Gastroesophageal sphincter (tissue), 4 donors: ENCODE results near the gene SNHG17. TPM values are rescaled to one million over a fixed set of nuclear protein-coding genes. Genes with fewer than 3 reads are reported as not detected.

ENCODE experiments used
- ATAC-seq: fragments of 150-250 bp; one replicate; pipeline ENCODE4 v1.9.1; 2016; ENCODE audit warnings: mild to moderate bottlenecking, moderate library complexity
- H3K27ac ChIP-seq, 4 donors: fragments of 200-600 bp; sonication (generic) in 3 of 4; 1 replicate in 3 of 4; 2 replicates in 1 of 4; pipeline ENCODE4 v1.5.1; 2016 to 2019
- H3K27me3 ChIP-seq: fragments of 200-600 bp; sonication (generic); one replicate; pipeline ENCODE4 v1.5.1; 2019
- H3K36me3 ChIP-seq, 2 donors: fragments of 200-600 bp; sonication (generic); one replicate each; pipeline ENCODE4 v1.5.1; 2019; ENCODE audit warnings: control low read depth in 1 of 2
- H3K4me1 ChIP-seq, 3 donors: fragments of 200-600 bp; sonication (generic); 1 replicate in 2 of 3; 2 replicates in 1 of 3; pipeline ENCODE4 v1.5.1; 2016 to 2019; ENCODE audit warnings: control low read depth in 2 of 3
- H3K4me3 ChIP-seq, 2 donors: fragments of 200-600 bp; sonication (generic); one replicate each; pipeline ENCODE4 v1.5.1; 2019; ENCODE audit warnings: mild to moderate bottlenecking in 1 of 2, moderate library complexity in 1 of 2
- H3K9me3 ChIP-seq, 3 donors: fragments of 200-600 bp; sonication (generic); one replicate each; pipeline ENCODE4 v1.5.1; 2017 to 2019; ENCODE audit warnings: control low read depth in 2 of 3
- CTCF ChIP-seq, 4 experiments: fragments of 200-600 bp in 2 of 4; fragments of 450-650 bp in 2 of 4; sonication (generic) in 1 of 4; IDR thresholded peaks; one replicate each; pipeline ENCODE4 v1.5.1; 2017 to 2019; ENCODE audit warnings: antibody characterized with exemption in 4 of 4, mild to moderate bottlenecking in 2 of 4, moderate library complexity in 2 of 4
- EP300 ChIP-seq: sonication (generic); formaldehyde crosslinking; IDR thresholded peaks from one replicate; pipeline ENCODE4 v1.6.1; 2017; ENCODE audit warnings: antibody characterized with exemption, mild to moderate bottlenecking
- POLR2A ChIP-seq, 2 donors: fragments of 450-650 bp; IDR thresholded peaks; one replicate each; pipeline ENCODE4 v1.6.1; 2017; ENCODE audit warnings: antibody characterized with exemption in 2 of 2, mild to moderate bottlenecking in 2 of 2, moderate library complexity in 1 of 2
- POLR2AphosphoS5 ChIP-seq: sonication (generic); formaldehyde crosslinking; IDR thresholded peaks from one replicate; pipeline ENCODE4 v1.6.1; 2017; ENCODE audit warnings: antibody characterized with exemption
- WGBS, 2 donors: methylation state at CpG; one replicate each; pipeline ENCODE4 v1.1.5; 2018; ENCODE audit warnings: low coverage in 1 of 2; 5-methylcytosine and 5-hydroxymethylcytosine counted together
- total RNA-seq, 4 donors: library from RNA; depleted of rRNA; stranded (reverse); fragments of >200 nt; gene quantifications; one replicate each; pipeline ENCODE4 v1.1.0, GENCODE V29; 2016

SNHG17 gene
- total RNA-seq, 4 donors from 2014 or later: 6.7 to 26.5 (median 11.1) TPM

DNA sequence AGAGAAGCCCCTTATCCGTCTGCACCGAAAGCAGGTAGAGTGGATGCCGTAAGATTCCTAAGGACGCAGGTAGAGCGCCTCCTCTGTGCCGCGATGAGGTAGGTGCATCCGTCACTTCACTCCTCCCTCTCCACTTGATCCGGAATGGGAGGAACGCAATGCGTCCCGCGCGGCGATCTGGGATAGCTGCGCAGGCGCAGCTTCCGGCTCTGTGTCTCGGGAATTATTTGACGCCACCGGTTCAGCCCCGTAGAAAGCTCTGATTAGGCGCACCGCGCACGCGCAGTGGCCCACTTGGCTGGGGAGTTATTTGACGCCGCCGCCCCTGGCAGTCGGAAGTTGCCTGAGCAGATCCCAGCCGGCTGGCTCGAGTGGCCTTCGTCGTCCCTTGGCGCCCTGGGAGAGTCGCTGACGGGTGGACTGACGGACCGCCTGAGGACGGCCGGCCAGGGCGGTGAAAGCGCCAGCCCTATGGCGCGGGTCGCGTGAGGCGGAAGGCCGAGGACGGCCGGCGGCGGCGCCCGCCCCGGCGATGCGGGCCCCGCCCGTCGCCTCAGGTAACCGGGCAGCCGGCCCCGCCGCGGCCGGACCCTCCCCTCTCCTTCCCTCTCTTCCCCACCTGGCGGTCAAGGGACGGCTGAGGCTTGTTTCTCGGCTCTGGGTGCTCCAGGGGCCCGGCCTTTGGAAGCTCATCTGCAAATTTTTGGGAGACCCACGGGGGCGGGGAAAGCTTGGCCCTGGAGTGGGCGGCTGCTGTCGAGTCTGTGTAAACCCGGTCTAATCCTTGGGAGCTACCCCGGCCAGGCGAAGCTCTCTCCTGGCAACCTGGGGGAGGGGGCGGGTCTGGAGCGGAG is 37.6 kb upstream of the SNHG17 start, which contains the start of gene RALGAPB:
Gene RALGAPB (plus strand): TSS at position 331 of the 854 bp plus-strand sequence. CDS start 15,590 bp downstream, outside the sequence.
- WGBS, 2 donors: 0 to 2% methylated on average over 8 of the region's 81 CpGs
- Histone ChIP-seq H3K4me3 (peak within 1 kb of the TSS; percentile 67 to 95), H3K36me3 (no peaks in the 10 kb centered on the region), H3K27ac (peak within 1 kb of the TSS; percentile 68 to 95 (median 94)), H3K4me1 (peaks cover 0 to 51% (median 9%) of the 10 kb centered on the region in 3 donors), H3K9me3 (no peaks in the 10 kb centered on the region), H3K27me3 (no peaks in the 10 kb centered on the region)
- TF ChIP-seq POLR2A (IDR thresholded peaks at IDR 0.05) (peak; percentile 25 to 52), CTCF (IDR thresholded peaks at IDR 0.05) (peak in 3 of 4 experiments; percentile 27 to 52 (median 49)), POLR2AphosphoS5 (peak; percentile 50), EP300 (no peak)
- ATAC-seq: peak; percentile 98

DNA sequence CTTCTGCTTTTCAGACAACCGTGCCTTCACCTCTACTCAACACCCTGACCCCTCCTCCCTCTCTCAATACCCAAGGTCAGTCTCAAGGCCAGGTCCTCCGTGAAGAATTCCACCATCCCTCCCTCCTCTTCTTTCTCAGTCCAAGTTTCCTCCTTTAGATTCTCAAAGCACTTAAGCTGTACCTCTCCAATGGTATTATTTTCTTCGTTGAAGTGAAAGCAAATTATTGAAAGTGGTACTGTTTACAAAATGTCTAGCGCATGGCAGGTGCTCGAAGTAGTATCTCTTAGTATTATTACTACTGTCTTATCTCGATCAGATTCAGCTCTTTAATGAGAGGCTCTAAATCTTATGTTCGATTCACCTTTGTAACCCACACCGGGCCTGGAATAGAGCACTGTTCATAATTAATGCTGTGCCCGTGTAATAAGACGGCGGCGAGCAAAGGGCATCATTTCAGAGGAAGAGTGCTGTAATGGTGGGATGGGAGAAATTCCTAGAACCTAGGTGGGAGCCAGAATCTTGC is 36.9 kb upstream of the SNHG17 start:
- H3K27ac ChIP-seq: peak overlapping the region; percentile 25 to 95 (median 94)
- TF ChIP-seq CTCF (IDR thresholded peaks at IDR 0.05): no peak
- TF ChIP-seq POLR2AphosphoS5: no peak
- TF ChIP-seq POLR2A (IDR thresholded peaks at IDR 0.05): no peak
- TF ChIP-seq EP300: no peak
- H3K27me3 ChIP-seq: no peaks in the 10 kb centered on the region
- H3K36me3 ChIP-seq: no peaks in the 10 kb centered on the region
- H3K9me3 ChIP-seq: no peaks in the 10 kb centered on the region
- peak overlapping the region; percentile 67 to 95 for H3K4me3 ChIP-seq
- WGBS, 2 donors: 12 to 13% methylated on average over 10 of the region's 12 CpGs
- H3K4me1 ChIP-seq: peaks cover 0 to 45% (median 9%) of the 10 kb centered on the region in 3 donors
- peak; percentile 6 for ATAC-seq

DNA sequence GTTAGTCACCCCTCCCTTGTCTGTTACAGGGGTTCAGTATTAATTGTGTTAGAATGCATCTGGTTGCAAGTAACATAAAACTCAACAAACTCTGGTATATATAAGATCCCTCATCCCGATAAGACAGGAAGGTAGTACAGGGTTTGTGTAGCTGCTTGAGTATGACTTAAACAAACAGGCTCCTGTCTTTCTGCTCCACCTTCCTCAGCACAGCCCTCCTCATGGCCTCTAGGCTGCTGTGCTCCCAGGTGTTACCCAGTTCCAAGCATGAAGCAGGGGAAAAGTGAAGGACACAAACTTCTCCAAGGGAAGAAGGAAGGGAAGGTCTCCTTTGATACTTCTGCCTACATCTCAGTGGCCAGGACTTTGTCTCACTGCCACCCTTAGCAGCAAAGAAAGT is 36.1 kb upstream of the SNHG17 start:
- 60 to 100% methylated on average over 1 of the region's 1 CpG for WGBS, 2 donors
- no peak for ATAC-seq

DNA sequence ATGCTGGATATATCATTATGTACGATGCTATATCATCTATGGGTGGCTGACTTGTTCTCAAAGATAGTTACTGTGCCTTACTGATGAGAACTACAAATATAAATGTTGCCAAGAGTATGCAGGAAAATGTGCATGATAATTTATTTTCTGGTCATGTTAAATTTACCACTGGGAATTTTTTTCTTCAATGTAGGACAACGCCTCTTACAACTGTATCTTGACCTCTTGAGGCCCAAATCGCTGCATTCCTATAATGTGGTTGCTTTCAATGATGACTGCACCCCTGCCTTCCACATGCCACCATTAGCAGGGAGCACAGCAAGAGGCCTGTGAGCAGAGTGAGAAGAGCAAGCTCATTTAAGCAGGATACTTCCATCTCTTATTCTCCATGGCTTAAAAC is 31.9 kb upstream of the SNHG17 start:
- no peak for ATAC-seq

More for the DNA sequence above, 36.1 kb upstream of the SNHG17 start:
- no peaks in the 10 kb centered on the region for H3K27me3 ChIP-seq
- no peaks in the 10 kb centered on the region for H3K9me3 ChIP-seq
- H3K4me3 ChIP-seq: no peak overlapping the region
- TF ChIP-seq CTCF (IDR thresholded peaks at IDR 0.05) (no peak), POLR2A (IDR thresholded peaks at IDR 0.05) (no peak), POLR2AphosphoS5 (no peak), EP300 (no peak)
- no peaks in the 10 kb centered on the region for H3K36me3 ChIP-seq
- H3K4me1 ChIP-seq: peaks cover 0 to 39% (median 9%) of the 10 kb centered on the region in 3 donors
- peak overlapping the region in 3 of 4 donors; percentile 93 to 95 (median 95) for H3K27ac ChIP-seq

More for the DNA sequence above, 31.9 kb upstream of the SNHG17 start:
- H3K36me3 ChIP-seq: no peaks in the 10 kb centered on the region
- no peak overlapping the region for H3K4me3 ChIP-seq
- H3K9me3 ChIP-seq: no peaks in the 10 kb centered on the region
- H3K27ac ChIP-seq: no peak overlapping the region
- peaks cover 0 to 4% (median 0%) of the 10 kb centered on the region in 3 donors for H3K4me1 ChIP-seq
- TF ChIP-seq EP300 (no peak), POLR2A (IDR thresholded peaks at IDR 0.05) (no peak), POLR2AphosphoS5 (no peak), CTCF (IDR thresholded peaks at IDR 0.05) (no peak)
- H3K27me3 ChIP-seq: no peaks in the 10 kb centered on the region
- WGBS, 2 donors: 70 to 100% methylated on average over 1 to 3 of the region's 3 CpGs
